Adrenal gland (tissue), 12 donors: Measurements from ENCODE around the gene COX7A2L. TPM values are rescaled to one million over a fixed set of nuclear protein-coding genes. Genes with fewer than 3 reads are reported as not detected.

Experiments used
- DNase-seq, 7 donors: peaks; one replicate each; pipeline ENCODE4 v3.0.0-alpha.2; 2019 to 2020
- H3K27ac ChIP-seq, 5 donors: fragments of 200-600 bp; sonication (generic) in 4 of 5; 1 replicate in 3 of 5; 2 replicates in 2 of 5; pipeline versions ENCODE4 v1.5.1 to v1.8.0; 2016 to 2020; ENCODE audit warnings: mild to moderate bottlenecking in 1 of 5
- H3K27me3 ChIP-seq: fragments of 200-600 bp; 2 replicates; pipeline ENCODE4 v1.8.0; 2021
- H3K36me3 ChIP-seq, 2 donors: fragments of 200-600 bp; replicated peaks in 1 of 2; 1 replicate in 1 of 2; 2 replicates in 1 of 2; pipeline versions ENCODE4 v1.5.1 to v1.8.0; 2018 to 2022
- H3K4me1 ChIP-seq, 2 donors: fragments of 200-600 bp; replicated peaks in 1 of 2; 1 replicate in 1 of 2; 2 replicates in 1 of 2; pipeline versions ENCODE4 v1.5.1 to v1.8.0; 2018 to 2021
- H3K4me3 ChIP-seq, 4 donors: fragments of 200-600 bp; sonication (generic) in 3 of 4; one replicate each; pipeline ENCODE4 v1.5.1; 2016 to 2018
- H3K9me3 ChIP-seq, 3 donors: fragments of 200-600 bp; sonication (generic) in 1 of 3; replicated peaks in 1 of 3; 1 replicate in 2 of 3; 2 replicates in 1 of 3; pipeline versions ENCODE4 v1.5.1 to v1.8.0; 2016 to 2021
- CTCF ChIP-seq, 6 experiments: fragments of 450-650 bp in 4 of 6; fragments of 200-600 bp in 2 of 6; sonication (generic) in 1 of 6; IDR thresholded peaks; 1 replicate in 5 of 6; 2 replicates in 1 of 6; pipeline versions ENCODE4 v1.5.1 to v1.8.0; 2016 to 2021; ENCODE audit warnings: antibody characterized with exemption in 6 of 6, mild to moderate bottlenecking in 2 of 6, moderate library complexity in 1 of 6
- POLR2A ChIP-seq, 2 donors: fragments of 450-650 bp; IDR thresholded peaks; one replicate each; pipeline ENCODE4 v1.6.1; 2017; ENCODE audit warnings: antibody characterized with exemption in 2 of 2, mild to moderate bottlenecking in 2 of 2, moderate library complexity in 1 of 2
- WGBS, 4 donors: extraction: QIAGEN DNeasy Blood & Tissue Kit in 2 of 4; methylation state at CpG; one replicate each; pipeline versions ENCODE4 v1.1.5 to v1.1.7; 2013 to 2017; 5-methylcytosine and 5-hydroxymethylcytosine counted together
- intact Hi-C, 2 donors: fragments of 100-400 bp; cut with DNase I; formaldehyde crosslinking; loops; one replicate each; pipeline versions ENCODE4 v1.14.1 to v1.15.0; 2022 to 2023
- polyA plus RNA-seq, 3 donors: library from polyadenylated mRNA; stranded (reverse); fragments of 200-250 nt in 2 of 3; fragments of 350-450 nt in 1 of 3; fragmentation: Illumina TruSeq in 1 of 3; extraction: RNeasy Lipid Tissue Mini Kit (QIAGEN cat#74804) in 1 of 3; gene quantifications; one replicate each; pipeline ENCODE4 v1.2.3, GENCODE V29; 2013 to 2014
- total RNA-seq, 9 donors: library from RNA; depleted of rRNA in 4 of 9; stranded (reverse); fragments of >200 nt in 4 of 9; fragments of 120-200 nt in 1 of 9; fragmentation: NEBNext Ultra II Directional in 1 of 9; extraction: Animal tissue kit (Norgen Biotek cat#: 25700) in 1 of 9; gene quantifications; one replicate each; pipeline versions ENCODE4 v1.1.0 to v1.2.4, GENCODE V29; 2013 to 2023
- donor health status: healthy with polysubstance abuse.
- donor health status: Bipolar disorder and iron deficiency.
- donor health status: DM: yes; HTN: yes; CAD: no.
- donor health status: DM: no; HTN: no; CAD: no.
- donor health status: DM: no; HTN: no; CAD: no.
- donor health status: DM: yes; HTN: yes; CAD: no.

The COX7A2L gene
- total and polyA plus RNA-seq, 12 donors: 124 to 446 (median 291) TPM

DNA sequence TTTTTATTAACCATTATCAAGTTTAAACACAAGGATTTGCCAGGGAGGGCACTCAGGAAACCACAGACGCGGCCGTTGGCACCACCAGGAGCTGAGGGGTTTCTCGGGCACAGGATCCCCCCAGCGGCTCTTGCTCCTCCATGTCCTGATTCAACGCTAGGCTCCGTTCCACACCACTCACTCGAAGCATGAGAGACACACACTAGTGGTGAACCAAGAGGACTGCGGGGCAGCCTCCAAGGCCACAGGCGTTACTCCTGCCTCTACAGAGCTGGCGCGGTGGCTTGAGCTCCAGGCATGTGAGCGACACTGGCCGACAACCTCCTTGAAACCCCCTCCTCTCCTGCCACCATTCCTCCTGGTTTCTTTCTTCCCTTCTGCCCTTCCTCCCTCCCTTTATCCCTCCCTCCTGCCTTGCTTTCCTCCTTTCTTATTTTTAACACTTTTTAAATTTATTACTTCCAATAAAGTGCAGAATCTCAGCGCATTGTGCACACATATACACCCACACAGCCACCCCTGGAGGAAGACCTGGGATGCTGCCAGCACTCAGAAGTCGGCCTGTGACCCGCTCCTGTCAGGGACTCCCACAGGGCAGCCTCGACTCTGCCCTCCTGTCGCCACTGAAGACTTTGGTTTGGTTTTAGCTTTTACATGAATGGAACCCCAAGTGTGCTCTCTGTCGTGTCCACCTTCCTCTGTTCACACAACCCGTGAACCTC, 21.7 kb downstream of the COX7A2L start:
- H3K4me3 ChIP-seq: no peak overlapping the region

GRCh38 chr2:42338567-42339190, 22.3 kb downstream of the COX7A2L start:
- WGBS, 4 donors: 91 to 95% (median 93%) methylated on average over 13 of the region's 13 CpGs
- peaks cover 0 to 12% of the 10 kb centered on the region in 2 donors for H3K36me3 ChIP-seq
- peak overlapping the region in 1 of 5 donors; percentile 14 for H3K27ac ChIP-seq
- H3K9me3 ChIP-seq: no peaks in the 10 kb centered on the region
- no peaks in the 10 kb centered on the region for H3K27me3 ChIP-seq
- peaks cover 20 to 32% of the 10 kb centered on the region in 2 donors for H3K4me1 ChIP-seq
- TF ChIP-seq CTCF (IDR thresholded peaks at IDR 0.05): no peak
- no peak for TF ChIP-seq POLR2A (IDR thresholded peaks at IDR 0.05)
- intact Hi-C loops: no loop called here
- no peak overlapping the region for H3K4me3 ChIP-seq
- DNase-seq: peak in 2 of 7 donors; percentile 32 to 89

More for the DNA sequence above, 21.7 kb downstream of the COX7A2L start:
- intact Hi-C loops: no loop called here
- Histone ChIP-seq H3K4me1 (peaks cover 24 to 32% of the 10 kb centered on the region in 2 donors), H3K27me3 (no peaks in the 10 kb centered on the region), H3K27ac (peak overlapping the region in 2 of 5 donors; percentile 8 to 14), H3K9me3 (no peaks in the 10 kb centered on the region), H3K36me3 (peaks cover 0 to 12% of the 10 kb centered on the region in 2 donors)
- peak in 4 of 7 donors; percentile 33 to 80 (median 44) for DNase-seq
- TF ChIP-seq POLR2A (IDR thresholded peaks at IDR 0.05) (no peak), CTCF (IDR thresholded peaks at IDR 0.05) (peak in 2 of 6 experiments; percentile 12 to 24)
- 64 to 79% (median 71%) methylated on average over 21 of the region's 21 CpGs for whole genome bisulfite sequencing, 4 donors

DNA sequence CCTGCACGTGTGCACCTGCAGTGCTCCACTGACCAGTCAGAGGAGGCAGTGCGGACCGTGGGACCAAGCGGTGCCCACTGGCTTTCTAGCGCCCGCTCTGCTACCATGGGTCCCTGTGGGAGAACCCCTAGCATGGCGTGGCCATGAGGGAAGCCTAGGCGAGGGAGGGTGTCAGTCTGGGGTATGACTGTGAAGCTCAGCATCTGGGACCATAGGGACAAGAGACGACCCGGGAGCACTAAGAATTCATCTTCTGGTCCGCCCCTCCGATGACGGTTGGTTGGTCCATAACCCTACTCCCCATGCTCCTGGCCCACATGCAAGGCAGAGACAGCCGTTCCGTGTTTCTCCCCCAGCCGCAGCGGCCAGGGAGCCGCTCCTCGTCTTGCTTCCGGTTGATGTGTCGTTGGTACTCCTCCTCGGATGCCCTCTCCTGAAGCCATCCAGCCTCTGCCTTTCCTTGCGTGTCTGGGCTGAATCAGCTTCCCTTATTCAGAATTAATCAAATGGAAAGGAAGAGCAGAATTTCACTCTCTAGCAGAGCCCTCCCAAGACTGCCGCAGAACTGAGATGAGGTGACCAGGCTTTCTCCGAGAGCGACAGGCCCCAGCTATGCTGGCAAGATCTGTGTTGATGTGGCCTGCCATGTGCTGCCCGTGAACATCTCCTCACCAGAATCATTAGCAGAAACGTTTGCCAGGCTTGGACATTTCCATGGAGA, 23.0 kb downstream of the COX7A2L start:
- Histone ChIP-seq H3K4me1 (peaks cover 18 to 28% of the 10 kb centered on the region in 2 donors), H3K27ac (peak overlapping the region in 1 of 5 donors; percentile 14), H3K36me3 (peaks cover 0 to 19% of the 10 kb centered on the region in 2 donors), H3K4me3 (no peak overlapping the region), H3K9me3 (no peaks in the 10 kb centered on the region), H3K27me3 (no peaks in the 10 kb centered on the region)
- 95 to 96% (median 95%) methylated on average over 23 to 28 of the region's 28 CpGs for WGBS, 4 donors
- intact Hi-C loops: no loop called here
- DNase-seq: no peak
- TF ChIP-seq CTCF (IDR thresholded peaks at IDR 0.05) (no peak), POLR2A (IDR thresholded peaks at IDR 0.05) (no peak)

DNA sequence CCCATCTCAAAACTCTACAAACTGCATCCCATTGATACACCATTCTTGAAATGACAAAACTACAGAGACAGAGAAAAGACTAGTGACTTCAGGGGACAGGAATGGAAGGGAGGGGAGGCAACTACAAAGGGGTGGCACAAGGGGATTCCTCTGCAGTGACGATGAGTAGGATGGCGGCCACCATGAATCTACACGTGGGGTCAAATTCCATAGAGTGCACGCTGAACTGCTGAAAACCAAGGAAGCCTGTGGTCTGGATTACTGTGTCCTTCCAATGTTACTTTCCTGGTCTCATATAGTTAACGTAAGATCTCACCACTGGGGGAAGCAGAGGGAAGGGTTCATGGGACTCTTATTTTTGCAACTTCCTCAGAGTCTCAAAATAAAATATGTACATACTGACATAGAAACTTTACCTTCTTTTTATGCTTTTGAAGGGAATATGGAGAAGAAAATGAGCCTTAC, 23.6 kb downstream of the COX7A2L start:
- H3K4me3 ChIP-seq: no peak overlapping the region
- WGBS, 4 donors: 94 to 97% (median 95%) methylated on average over 5 of the region's 5 CpGs
- no peaks in the 10 kb centered on the region for H3K9me3 ChIP-seq
- TF ChIP-seq POLR2A (IDR thresholded peaks at IDR 0.05): no peak
- peak in 2 of 6 experiments; percentile 8 to 19 for TF ChIP-seq CTCF (IDR thresholded peaks at IDR 0.05)
- peaks cover 12 to 22% of the 10 kb centered on the region in 2 donors for H3K4me1 ChIP-seq
- no peak for DNase-seq
- peaks cover 0 to 25% of the 10 kb centered on the region in 2 donors for H3K36me3 ChIP-seq
- no peaks in the 10 kb centered on the region for H3K27me3 ChIP-seq
- no peak overlapping the region for H3K27ac ChIP-seq
- intact Hi-C loops: no loop called here
